Endometrium (tissue), 2 donors: ENCODE measurements around the gene GLRA1.
"Not testable (repeated sequence)": the region's sequence is repeated elsewhere in the genome, so short reads cannot be mapped to it uniquely, and the experiment has no call there.

ENCODE experiments used
- FAIRE-seq: peaks from 2 replicates; lab custom pipeline; 2012; peaks lifted over from hg19 to GRCh38; lab: Jason Lieb, UNC
- donor health status: control.
- donor health status: control.

GLRA1 gene

GRCh38 chr5:151913425-151913824 is 11.2 kb downstream of the GLRA1 start:
- FAIRE-seq: no peak

GRCh38 chr5:151912360-151912759 is 12.3 kb downstream of the GLRA1 start:
- FAIRE-seq: no peak

- FAIRE-seq: no peak
Observed at GRCh38 chr5:151911011-151911410, 13.6 kb downstream of the GLRA1 start.

- no peak for FAIRE-seq
Observed at GRCh38 chr5:151909628-151910027, 15.0 kb downstream of the GLRA1 start.

- no peak for FAIRE-seq
Observed at GRCh38 chr5:151906246-151906645, 18.4 kb downstream of the GLRA1 start.

GRCh38 chr5:151905557-151905961 is 19.1 kb downstream of the GLRA1 start:
- FAIRE-seq: no peak

GRCh38 chr5:151904909-151905308 is 19.7 kb downstream of the GLRA1 start:
- FAIRE-seq: no peak

GRCh38 chr5:151904127-151904526 is 20.5 kb downstream of the GLRA1 start:
- no peak for FAIRE-seq

- FAIRE-seq: no peak
Observed at GRCh38 chr5:151903243-151903653, 21.4 kb downstream of the GLRA1 start.

- no peak for FAIRE-seq
Observed at GRCh38 chr5:151902215-151902614, 22.4 kb downstream of the GLRA1 start.

GRCh38 chr5:151901611-151902010 is 23.0 kb downstream of the GLRA1 start:
- no peak for FAIRE-seq

- FAIRE-seq: no peak
Observed at GRCh38 chr5:151900891-151901290, 23.8 kb downstream of the GLRA1 start.

GRCh38 chr5:151899399-151899798 is 25.3 kb downstream of the GLRA1 start:
- no peak for FAIRE-seq

- no peak for FAIRE-seq
Observed at GRCh38 chr5:151897896-151898295, 26.8 kb downstream of the GLRA1 start.

GRCh38 chr5:151897020-151897552 is 27.6 kb downstream of the GLRA1 start:
- no peak for FAIRE-seq

GRCh38 chr5:151896031-151896691 is 28.5 kb downstream of the GLRA1 start:
- no peak for FAIRE-seq

GRCh38 chr5:151895660-151896030 is 29.0 kb downstream of the GLRA1 start:
- FAIRE-seq: no peak

GRCh38 chr5:151893485-151893884 is 31.2 kb downstream of the GLRA1 start:
- FAIRE-seq: not testable (repeated sequence)

GRCh38 chr5:151892393-151892792 is 32.3 kb downstream of the GLRA1 start:
- no peak for FAIRE-seq

GRCh38 chr5:151890299-151890698 is 34.4 kb downstream of the GLRA1 start:
- no peak for FAIRE-seq

- FAIRE-seq: no peak
Observed at GRCh38 chr5:151889614-151890013, 35.0 kb downstream of the GLRA1 start.

- FAIRE-seq: no peak
Observed at GRCh38 chr5:151886546-151887275, 37.9 kb downstream of the GLRA1 start.

GRCh38 chr5:151885138-151885908 is 39.3 kb downstream of the GLRA1 start:
- FAIRE-seq: no peak
